Right atrium auricular region (tissue), 2 donors: ENCODE data around the gene LMOD2. TPM values are rescaled to one million over a fixed set of nuclear protein-coding genes. Genes with fewer than 3 reads are reported as not detected.

Experiments used
- DNase-seq: peaks from one replicate; pipeline ENCODE4 v3.0.0-alpha.2; 2019; ENCODE audit warnings: low spot score
- H3K27ac ChIP-seq, 2 donors: fragments of 200-600 bp; sonication (generic); 1 replicate in 1 of 2; 2 replicates in 1 of 2; pipeline ENCODE4 v1.5.1; 2016 to 2019
- H3K27me3 ChIP-seq, 2 donors: fragments of 200-600 bp; sonication (generic); one replicate each; pipeline versions ENCODE4 v1.5.1 to v1.6.0; 2017 to 2019
- H3K36me3 ChIP-seq: fragments of 200-600 bp; sonication (generic); one replicate; pipeline ENCODE4 v1.5.1; 2016
- H3K4me1 ChIP-seq, 2 donors: fragments of 200-600 bp; sonication (generic); one replicate each; pipeline versions ENCODE4 v1.5.1 to v1.6.0; 2017 to 2019
- H3K4me3 ChIP-seq, 2 donors: fragments of 200-600 bp; sonication (generic); 1 replicate in 1 of 2; 2 replicates in 1 of 2; pipeline ENCODE4 v1.5.1; 2017 to 2019; ENCODE audit warnings: mild to moderate bottlenecking in 1 of 2, moderate library complexity in 1 of 2
- H3K9me3 ChIP-seq, 2 donors: fragments of 200-600 bp; sonication (generic); one replicate each; pipeline ENCODE4 v1.5.1; 2019
- total RNA-seq, 2 donors: library from RNA; depleted of rRNA; stranded (reverse); fragments of >200 nt; gene quantifications; one replicate each; pipeline ENCODE4 v1.1.0, GENCODE V29; 2016
- TF ChIP-seq, protein P1 (sequence below), 2 donors: fragments of 200-600 bp; sonication (generic); IDR thresholded peaks; one replicate each; pipeline ENCODE4 v1.5.1; 2019; ENCODE audit warnings: antibody characterized with exemption in 2 of 2

LMOD2 gene
- total RNA-seq, 2 donors from 2014 or later: 374 to 493 TPM

DNA sequence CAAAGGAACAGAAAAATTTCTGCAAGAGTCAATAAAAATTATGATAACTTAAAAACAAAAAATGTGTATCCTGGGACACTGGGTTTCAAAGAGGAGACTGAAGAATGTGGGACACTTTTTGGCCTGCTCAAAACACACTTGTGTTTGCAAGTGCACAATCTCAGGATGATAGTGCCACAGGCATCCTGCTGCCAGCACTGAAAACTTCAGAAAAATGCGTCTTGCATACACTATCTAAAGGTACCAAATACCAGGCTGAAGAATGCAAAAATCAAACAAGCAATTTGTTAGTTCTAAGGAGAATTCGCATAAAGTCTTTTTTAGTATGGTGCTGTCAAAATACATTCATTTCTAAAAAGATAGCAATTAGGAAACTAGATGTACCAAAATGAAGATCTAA is 55.0 kb downstream of the LMOD2 start:
- Histone ChIP-seq H3K9me3 (no peaks in the 10 kb centered on the region), H3K27ac (no peak overlapping the region), H3K4me3 (no peak overlapping the region), H3K36me3 (peaks cover 15% of the 10 kb centered on the region), H3K27me3 (no peaks in the 10 kb centered on the region), H3K4me1 (peaks cover 0 to 18% of the 10 kb centered on the region in 2 donors)
- no peak for DNase-seq
- TF ChIP-seq, protein P1, sequence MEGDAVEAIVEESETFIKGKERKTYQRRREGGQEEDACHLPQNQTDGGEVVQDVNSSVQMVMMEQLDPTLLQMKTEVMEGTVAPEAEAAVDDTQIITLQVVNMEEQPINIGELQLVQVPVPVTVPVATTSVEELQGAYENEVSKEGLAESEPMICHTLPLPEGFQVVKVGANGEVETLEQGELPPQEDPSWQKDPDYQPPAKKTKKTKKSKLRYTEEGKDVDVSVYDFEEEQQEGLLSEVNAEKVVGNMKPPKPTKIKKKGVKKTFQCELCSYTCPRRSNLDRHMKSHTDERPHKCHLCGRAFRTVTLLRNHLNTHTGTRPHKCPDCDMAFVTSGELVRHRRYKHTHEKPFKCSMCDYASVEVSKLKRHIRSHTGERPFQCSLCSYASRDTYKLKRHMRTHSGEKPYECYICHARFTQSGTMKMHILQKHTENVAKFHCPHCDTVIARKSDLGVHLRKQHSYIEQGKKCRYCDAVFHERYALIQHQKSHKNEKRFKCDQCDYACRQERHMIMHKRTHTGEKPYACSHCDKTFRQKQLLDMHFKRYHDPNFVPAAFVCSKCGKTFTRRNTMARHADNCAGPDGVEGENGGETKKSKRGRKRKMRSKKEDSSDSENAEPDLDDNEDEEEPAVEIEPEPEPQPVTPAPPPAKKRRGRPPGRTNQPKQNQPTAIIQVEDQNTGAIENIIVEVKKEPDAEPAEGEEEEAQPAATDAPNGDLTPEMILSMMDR (IDR thresholded peaks at IDR 0.05): no peak

DNA sequence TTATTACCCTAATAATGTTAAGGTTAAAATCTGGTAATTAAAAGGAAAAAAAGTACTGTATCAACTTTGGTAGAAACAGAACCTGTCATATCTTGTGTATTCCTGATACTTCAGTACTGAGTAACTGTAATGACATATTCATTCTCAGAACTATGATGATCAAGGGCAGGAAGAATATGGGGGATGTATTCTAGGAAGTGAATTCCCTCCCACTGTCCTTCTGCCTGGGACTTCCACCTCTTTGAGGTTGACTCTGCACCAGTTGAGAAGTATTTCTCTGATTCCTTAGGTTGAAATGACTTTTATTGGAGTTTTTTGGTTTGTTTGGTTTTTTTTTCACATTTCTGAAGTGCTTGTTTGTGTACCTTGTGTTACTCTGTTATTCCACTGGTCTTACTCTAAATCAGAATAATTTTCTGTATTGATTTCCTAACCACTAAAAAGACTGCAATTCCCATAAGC is 56.2 kb downstream of the LMOD2 start:
- Histone ChIP-seq H3K36me3 (peaks cover 15% of the 10 kb centered on the region), H3K27me3 (no peaks in the 10 kb centered on the region), H3K9me3 (no peaks in the 10 kb centered on the region), H3K27ac (no peak overlapping the region), H3K4me3 (no peak overlapping the region), H3K4me1 (peaks cover 0 to 25% of the 10 kb centered on the region in 2 donors)
- DNase-seq: no peak
- TF ChIP-seq, protein P1 (IDR thresholded peaks at IDR 0.05): no peak

DNA sequence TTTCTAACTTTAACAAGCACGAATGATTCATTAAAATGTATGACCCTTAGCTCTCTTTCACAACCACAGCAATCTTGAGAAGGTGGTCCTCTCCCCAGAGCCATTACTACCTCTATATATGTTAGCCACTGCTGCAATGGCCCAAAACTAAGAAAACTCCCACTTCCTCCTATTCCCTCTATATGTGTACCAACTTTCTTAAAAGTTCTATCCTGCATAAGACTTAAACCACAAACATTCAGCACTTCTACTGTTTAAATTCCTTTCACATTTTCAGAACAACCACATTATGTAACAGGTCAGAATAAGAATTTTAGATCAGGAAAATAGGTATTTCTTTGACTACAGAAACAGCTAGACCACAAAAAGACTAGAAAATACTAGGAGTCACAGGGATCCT is 57.0 kb downstream of the LMOD2 start:
- Histone ChIP-seq H3K4me1 (peaks cover 0 to 25% of the 10 kb centered on the region in 2 donors), H3K27me3 (no peaks in the 10 kb centered on the region), H3K9me3 (no peaks in the 10 kb centered on the region), H3K36me3 (peaks cover 11% of the 10 kb centered on the region), H3K4me3 (no peak overlapping the region), H3K27ac (no peak overlapping the region)
- TF ChIP-seq, protein P1 (IDR thresholded peaks at IDR 0.05): no peak
- DNase-seq: no peak

Other genes with a start within 250 kb of the LMOD2 start
- under 1 TPM; 0.51 to 0.85 TPM for gene IQUB, start 121.3 kb upstream of the LMOD2 start, total RNA-seq
- 100 to 1,000 TPM; 110 to 227 TPM for gene NDUFA5, start 98.0 kb upstream of the LMOD2 start, total RNA-seq
- gene ASB15, start 54.0 kb upstream of the LMOD2 start, total RNA-seq: 10 to 100 TPM; 18.6 to 53.9 TPM
- gene WASL, start 93.1 kb downstream of the LMOD2 start, total RNA-seq: 10 to 100 TPM; 20.9 to 24.7 TPM
- under 1 TPM in 1 of 2 donors, not detected in 1; 0.28 TPM for gene HYAL4, start 189.3 kb downstream of the LMOD2 start, total RNA-seq